ENCODE data around the gene ECD. TPM values are rescaled to one million over a fixed set of nuclear protein-coding genes. Genes with fewer than 3 reads are reported as not detected.

The ECD gene
- total RNA-seq, 1 donor from 2014 or later: 38.4 TPM

DNA sequence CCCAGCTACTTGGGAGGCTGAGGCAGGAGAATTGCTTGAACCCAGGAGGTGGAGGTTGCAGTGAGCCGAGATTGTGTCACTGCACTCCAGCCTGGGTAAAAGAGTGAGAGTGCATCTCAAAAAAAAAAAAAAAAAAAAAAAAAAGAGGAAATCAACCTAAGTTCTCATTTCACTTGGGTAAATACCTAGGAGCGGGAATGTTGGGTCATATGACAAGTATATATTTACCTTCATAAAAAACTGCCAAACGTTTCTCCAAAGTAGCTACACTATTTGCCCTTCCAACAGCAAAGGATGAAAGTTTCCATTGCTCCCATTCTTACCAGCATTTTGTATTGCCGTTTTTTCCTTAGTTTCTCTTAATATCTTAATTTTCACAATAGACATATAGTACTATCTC, 81.0 kb downstream of the ECD start:
- Histone ChIP-seq H3K36me3 (ENCODE audit: control insufficient read depth, insufficient read depth, low read length) (no peaks in the 10 kb centered on the region), H3K27me3 (ENCODE audit: control insufficient read depth, insufficient read depth, low read length) (no peaks in the 10 kb centered on the region), H3K4me3 (ENCODE audit: low read depth, low read length) (no peak overlapping the region)
- TF ChIP-seq, protein P1, sequence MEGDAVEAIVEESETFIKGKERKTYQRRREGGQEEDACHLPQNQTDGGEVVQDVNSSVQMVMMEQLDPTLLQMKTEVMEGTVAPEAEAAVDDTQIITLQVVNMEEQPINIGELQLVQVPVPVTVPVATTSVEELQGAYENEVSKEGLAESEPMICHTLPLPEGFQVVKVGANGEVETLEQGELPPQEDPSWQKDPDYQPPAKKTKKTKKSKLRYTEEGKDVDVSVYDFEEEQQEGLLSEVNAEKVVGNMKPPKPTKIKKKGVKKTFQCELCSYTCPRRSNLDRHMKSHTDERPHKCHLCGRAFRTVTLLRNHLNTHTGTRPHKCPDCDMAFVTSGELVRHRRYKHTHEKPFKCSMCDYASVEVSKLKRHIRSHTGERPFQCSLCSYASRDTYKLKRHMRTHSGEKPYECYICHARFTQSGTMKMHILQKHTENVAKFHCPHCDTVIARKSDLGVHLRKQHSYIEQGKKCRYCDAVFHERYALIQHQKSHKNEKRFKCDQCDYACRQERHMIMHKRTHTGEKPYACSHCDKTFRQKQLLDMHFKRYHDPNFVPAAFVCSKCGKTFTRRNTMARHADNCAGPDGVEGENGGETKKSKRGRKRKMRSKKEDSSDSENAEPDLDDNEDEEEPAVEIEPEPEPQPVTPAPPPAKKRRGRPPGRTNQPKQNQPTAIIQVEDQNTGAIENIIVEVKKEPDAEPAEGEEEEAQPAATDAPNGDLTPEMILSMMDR (IDR thresholded peaks at IDR 0.05; ENCODE audit: insufficient read depth, low read length, poor library complexity, severe bottlenecking): no peak
- no peak for DNase-seq (ENCODE audit: low read depth)

DNA sequence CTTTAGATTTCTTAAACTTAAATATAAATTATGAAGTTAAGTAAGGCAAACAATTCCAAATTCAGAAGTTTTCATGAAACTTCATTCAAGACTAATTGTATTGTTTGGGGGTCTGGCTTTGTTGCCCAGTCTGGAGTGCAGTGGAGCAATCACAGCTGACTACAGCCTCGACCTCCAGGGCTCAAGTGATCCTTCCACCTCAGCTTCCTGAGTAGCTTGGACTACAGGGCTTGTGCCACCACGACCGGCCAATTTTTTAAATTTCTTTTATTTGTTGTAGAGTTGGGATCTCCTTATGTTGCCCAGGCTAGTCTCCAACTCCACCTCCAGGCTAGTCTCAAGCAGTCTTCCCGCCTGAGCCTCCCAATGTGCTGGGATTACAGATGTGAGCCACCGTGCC, 83.6 kb downstream of the ECD start:
- Histone ChIP-seq H3K36me3 (ENCODE audit: control insufficient read depth, insufficient read depth, low read length) (no peaks in the 10 kb centered on the region), H3K4me3 (ENCODE audit: low read depth, low read length) (no peak overlapping the region), H3K27me3 (ENCODE audit: control insufficient read depth, insufficient read depth, low read length) (no peaks in the 10 kb centered on the region)
- DNase-seq (ENCODE audit: low read depth): no peak
- TF ChIP-seq, protein P1 (IDR thresholded peaks at IDR 0.05; ENCODE audit: insufficient read depth, low read length, poor library complexity, severe bottlenecking): no peak

Other genes with a start within 250 kb of the ECD start
- gene PLA2G12B, start 213.2 kb downstream of the ECD start, total RNA-seq: not detected in 2 replicates
- gene P4HA1, start 71.1 kb downstream of the ECD start, total RNA-seq: 35.6 and 37.5 TPM in 2 replicates
- 1.8 and 1.9 TPM in 2 replicates for gene NUDT13, start 57.6 kb downstream of the ECD start, total RNA-seq
- 11.4 and 19.0 TPM in 2 replicates for gene FAM149B1, start 111 bp upstream of the ECD start, total RNA-seq
- gene DNAJC9, start 79.2 kb upstream of the ECD start, total RNA-seq: 40.0 and 42.2 TPM in 2 replicates
- gene MRPS16, start 84.6 kb upstream of the ECD start, total RNA-seq: 70.5 and 71.9 TPM in 2 replicates
- gene CFAP70, start 190.9 kb upstream of the ECD start, total RNA-seq: 1.2 and 2.6 TPM in 2 replicates
- gene ANXA7, start 246.1 kb upstream of the ECD start, total RNA-seq: 109 and 112 TPM in 2 replicates

Data from kidney epithelial cell (primary cell).